HG03108 (cell line): ENCODE measurements around the gene NT5DC4.

Source experiments
- ATAC-seq: cut with Tn5 transposase; IDR thresholded peaks from one replicate; pipeline ENCODE4 v1.9.1; 2021; ENCODE audit warnings: moderate library complexity; ENCODE audit not compliant: unreplicated experiment

The NT5DC4 gene

GRCh38 chr2:112720785-112721184 is at the start of gene NT5DC4:
Gene NT5DC4 (plus strand): TSS chr2:112721020. CDS start chr2:112721080, 60 bp downstream.
- ATAC-seq: no peak

GRCh38 chr2:112671801-112672200 is 49.0 kb upstream of the NT5DC4 start:
- no peak for ATAC-seq

GRCh38 chr2:112673008-112673407 is 47.8 kb upstream of the NT5DC4 start:
- no peak for ATAC-seq

- no peak for ATAC-seq
Observed at GRCh38 chr2:112674229-112674628, 46.6 kb upstream of the NT5DC4 start.

- ATAC-seq: no peak
Observed at GRCh38 chr2:112679484-112679883, 41.3 kb upstream of the NT5DC4 start.

- no peak for ATAC-seq
Observed at GRCh38 chr2:112680666-112681101, 40.1 kb upstream of the NT5DC4 start.

GRCh38 chr2:112682101-112682500 is 38.7 kb upstream of the NT5DC4 start:
- ATAC-seq: no peak

GRCh38 chr2:112683550-112684414 is 37.0 kb upstream of the NT5DC4 start:
- no peak for ATAC-seq

- no peak for ATAC-seq
Observed at GRCh38 chr2:112684415-112684775, 36.4 kb upstream of the NT5DC4 start.

GRCh38 chr2:112685271-112685884 is 35.4 kb upstream of the NT5DC4 start:
- ATAC-seq: no peak

GRCh38 chr2:112686348-112687217 is 34.2 kb upstream of the NT5DC4 start:
- ATAC-seq: no peak

GRCh38 chr2:112687522-112687921 is 33.3 kb upstream of the NT5DC4 start:
- no peak for ATAC-seq

- no peak for ATAC-seq
Observed at GRCh38 chr2:112688086-112688880, 32.5 kb upstream of the NT5DC4 start.

GRCh38 chr2:112690853-112691401 is 29.9 kb upstream of the NT5DC4 start:
- peak; percentile 40 for ATAC-seq

GRCh38 chr2:112691881-112692281 is 28.9 kb upstream of the NT5DC4 start:
- ATAC-seq: no peak

GRCh38 chr2:112692495-112692911 is 28.3 kb upstream of the NT5DC4 start:
- ATAC-seq: peak; percentile 83

- ATAC-seq: no peak
Observed at GRCh38 chr2:112692918-112693317, 27.9 kb upstream of the NT5DC4 start.

GRCh38 chr2:112693596-112693995 is 27.2 kb upstream of the NT5DC4 start:
- no peak for ATAC-seq

- no peak for ATAC-seq
Observed at GRCh38 chr2:112694182-112694581, 26.6 kb upstream of the NT5DC4 start.

- ATAC-seq: no peak
Observed at GRCh38 chr2:112698834-112699515, 21.8 kb upstream of the NT5DC4 start.
